Mesothelial cell of epicardium (in vitro differentiated cells): ENCODE results near the gene CCR8. TPM values are rescaled to one million over a fixed set of nuclear protein-coding genes. Genes with fewer than 3 reads are reported as not detected.
"Not testable (repeated sequence)": the region's sequence is repeated elsewhere in the genome, so short reads cannot be mapped to it uniquely, and the experiment has no call there.

Experiments used
- DNase-seq, 2 experiments: peaks; one replicate each; pipeline ENCODE4 v3.0.0; 2021; ENCODE audit warnings: low spot score in 2 of 2; ENCODE audit not compliant: unreplicated experiment in 2 of 2
- H3K27ac Mint-ChIP-seq: 2 replicates; pipeline ENCODE4 v1.8.0; 2021; ENCODE audit warnings: mixed read lengths
- H3K27me3 Mint-ChIP-seq: 2 replicates; pipeline ENCODE4 v1.8.0; 2021; ENCODE audit warnings: low read depth, mixed read lengths
- H3K36me3 Mint-ChIP-seq: 2 replicates; pipeline ENCODE4 v1.8.0; 2021; ENCODE audit warnings: mixed read lengths
- H3K4me1 Mint-ChIP-seq: 2 replicates; pipeline ENCODE4 v1.8.0; 2021; ENCODE audit warnings: mixed read lengths
- H3K4me3 Mint-ChIP-seq: 2 replicates; pipeline ENCODE4 v1.8.0; 2021; ENCODE audit warnings: mild to moderate bottlenecking, moderate library complexity, mixed read lengths
- H3K9me3 Mint-ChIP-seq: 2 replicates; pipeline ENCODE4 v1.8.0; 2021; ENCODE audit warnings: mixed read lengths
- total RNA-seq: library from RNA; stranded (reverse); gene quantifications from 3 replicates; pipeline ENCODE4 v1.2.1, GENCODE V29; 2021
- TF ChIP-seq, protein P1 (sequence below): fragments of 200-600 bp; sonication (generic); IDR thresholded peaks from one replicate; pipeline ENCODE4 v1.5.0; 2021; ENCODE audit warnings: antibody characterized with exemption; ENCODE audit not compliant: unreplicated experiment

Gene CCR8
- total RNA-seq, 1 donor from 2014 or later: not detected

DNA sequence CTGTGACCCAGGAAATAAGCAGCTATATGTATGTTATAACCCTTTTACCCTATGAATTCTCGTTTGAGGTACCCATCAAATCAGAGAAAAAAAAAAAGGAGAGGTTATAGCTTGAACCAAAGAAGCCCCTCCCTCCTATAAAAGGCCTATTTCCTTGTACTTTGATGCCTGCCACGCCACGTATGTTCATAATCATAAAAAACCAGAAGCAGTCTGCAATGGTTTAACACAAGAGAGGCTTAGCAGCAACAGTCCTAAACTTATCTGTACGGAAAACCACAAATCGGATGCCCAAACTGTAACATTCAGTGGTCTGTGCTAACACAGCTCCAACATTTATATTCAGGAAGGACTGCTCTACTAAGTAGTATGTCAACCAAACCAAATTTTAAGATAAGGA is 21.2 kb downstream of the CCR8 start:
- Mint-ChIP-seq H3K27ac (no peak overlapping the region), H3K27me3 (peaks cover 11% of the 10 kb centered on the region), H3K4me1 (peaks cover 21% of the 10 kb centered on the region), H3K4me3 (no peak overlapping the region), H3K9me3 (peaks cover 5% of the 10 kb centered on the region), H3K36me3 (no peaks in the 10 kb centered on the region)
- TF ChIP-seq, protein P1, sequence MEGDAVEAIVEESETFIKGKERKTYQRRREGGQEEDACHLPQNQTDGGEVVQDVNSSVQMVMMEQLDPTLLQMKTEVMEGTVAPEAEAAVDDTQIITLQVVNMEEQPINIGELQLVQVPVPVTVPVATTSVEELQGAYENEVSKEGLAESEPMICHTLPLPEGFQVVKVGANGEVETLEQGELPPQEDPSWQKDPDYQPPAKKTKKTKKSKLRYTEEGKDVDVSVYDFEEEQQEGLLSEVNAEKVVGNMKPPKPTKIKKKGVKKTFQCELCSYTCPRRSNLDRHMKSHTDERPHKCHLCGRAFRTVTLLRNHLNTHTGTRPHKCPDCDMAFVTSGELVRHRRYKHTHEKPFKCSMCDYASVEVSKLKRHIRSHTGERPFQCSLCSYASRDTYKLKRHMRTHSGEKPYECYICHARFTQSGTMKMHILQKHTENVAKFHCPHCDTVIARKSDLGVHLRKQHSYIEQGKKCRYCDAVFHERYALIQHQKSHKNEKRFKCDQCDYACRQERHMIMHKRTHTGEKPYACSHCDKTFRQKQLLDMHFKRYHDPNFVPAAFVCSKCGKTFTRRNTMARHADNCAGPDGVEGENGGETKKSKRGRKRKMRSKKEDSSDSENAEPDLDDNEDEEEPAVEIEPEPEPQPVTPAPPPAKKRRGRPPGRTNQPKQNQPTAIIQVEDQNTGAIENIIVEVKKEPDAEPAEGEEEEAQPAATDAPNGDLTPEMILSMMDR: no peak
- no peak for DNase-seq

DNA sequence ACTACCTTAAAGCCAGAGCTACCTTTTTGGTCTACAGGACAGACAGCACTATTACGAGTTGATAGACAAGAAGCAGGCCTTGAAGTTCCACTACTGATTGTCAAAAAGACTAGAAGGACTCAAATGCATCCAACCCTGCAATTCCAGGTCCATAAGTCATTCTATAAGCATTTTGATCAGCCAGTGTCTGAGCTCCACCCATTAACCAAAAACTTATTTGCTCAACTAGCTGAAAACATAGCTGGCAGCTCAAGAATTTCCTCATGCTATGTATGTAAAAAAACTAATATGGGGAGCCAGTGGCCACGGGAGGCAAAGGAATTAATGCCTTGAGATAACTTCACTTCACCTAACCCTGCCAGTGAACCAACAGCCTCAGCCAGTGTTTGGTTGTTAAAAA is 21.6 kb downstream of the CCR8 start:
- H3K27ac Mint-ChIP-seq, H3K9me3 Mint-ChIP-seq, DNase-seq, H3K36me3 Mint-ChIP-seq, H3K4me3 Mint-ChIP-seq: not testable (repeated sequence)
- Mint-ChIP-seq H3K4me1 (peaks cover 21% of the 10 kb centered on the region), H3K27me3 (peaks cover 14% of the 10 kb centered on the region)

DNA sequence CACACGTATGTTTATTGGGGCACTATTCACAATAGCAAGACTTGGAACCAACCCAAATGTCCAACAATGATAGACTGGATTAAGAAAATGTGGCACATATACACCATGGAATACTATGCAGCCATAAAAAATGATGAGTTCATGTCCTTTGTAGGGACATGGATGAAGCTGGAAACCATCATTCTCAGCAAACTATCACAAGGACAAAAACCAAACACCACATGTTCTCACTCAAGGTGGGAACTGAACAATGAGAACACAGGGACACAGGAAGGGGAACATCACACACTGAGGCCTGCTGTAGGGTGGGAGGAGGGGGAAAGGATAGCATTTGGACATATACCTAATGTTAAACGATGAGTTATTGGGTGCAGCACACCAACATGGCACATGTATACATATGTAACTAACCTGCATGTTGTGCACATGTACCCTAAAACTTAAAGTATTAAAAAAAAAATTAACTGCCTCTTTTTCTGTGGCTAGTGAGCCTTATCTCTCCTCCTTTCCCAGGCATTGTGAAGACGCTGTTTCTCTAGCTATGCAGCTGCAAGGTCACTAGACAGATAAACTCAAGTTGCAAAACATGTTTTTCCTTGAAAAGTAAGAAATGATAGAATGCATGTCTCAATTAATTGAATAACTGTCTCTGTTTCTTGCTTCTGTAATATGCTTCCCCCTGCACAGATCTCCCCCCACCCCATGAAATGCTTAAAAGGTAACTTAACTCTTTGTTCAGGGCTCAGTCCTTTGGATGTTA is 23.8 kb downstream of the CCR8 start:
- peaks cover 26% of the 10 kb centered on the region for H3K27me3 Mint-ChIP-seq
- not testable (repeated sequence) for DNase-seq, H3K9me3 Mint-ChIP-seq, H3K27ac Mint-ChIP-seq, H3K4me1 Mint-ChIP-seq, H3K4me3 Mint-ChIP-seq, H3K36me3 Mint-ChIP-seq

DNA sequence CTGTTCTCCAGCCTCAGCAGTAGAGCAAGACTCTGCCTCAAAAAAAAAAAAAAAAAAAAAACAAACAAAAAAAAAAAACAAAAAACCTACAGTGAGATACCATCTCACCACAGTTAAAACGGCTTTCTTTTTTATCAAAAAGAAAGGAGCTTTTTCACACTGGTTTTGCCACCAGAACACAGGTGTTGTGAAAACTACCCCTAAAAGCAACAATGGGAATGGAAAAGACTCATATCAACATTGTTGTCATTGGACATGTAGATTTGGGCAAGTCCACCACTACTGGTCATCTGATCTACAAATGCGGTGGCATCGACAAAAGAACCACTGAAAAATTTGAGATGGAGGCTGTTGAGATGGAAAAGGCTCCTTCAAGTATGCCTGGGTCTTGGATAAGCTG is 28.8 kb downstream of the CCR8 start:
- H3K9me3 Mint-ChIP-seq: peaks cover 3% of the 10 kb centered on the region
- peaks cover 4% of the 10 kb centered on the region for H3K4me1 Mint-ChIP-seq
- TF ChIP-seq, protein P1: no peak
- H3K4me3 Mint-ChIP-seq: no peak overlapping the region
- H3K27ac Mint-ChIP-seq: no peak overlapping the region
- H3K27me3 Mint-ChIP-seq: peaks cover 35% of the 10 kb centered on the region
- H3K36me3 Mint-ChIP-seq: no peaks in the 10 kb centered on the region
- DNase-seq: no peak

DNA sequence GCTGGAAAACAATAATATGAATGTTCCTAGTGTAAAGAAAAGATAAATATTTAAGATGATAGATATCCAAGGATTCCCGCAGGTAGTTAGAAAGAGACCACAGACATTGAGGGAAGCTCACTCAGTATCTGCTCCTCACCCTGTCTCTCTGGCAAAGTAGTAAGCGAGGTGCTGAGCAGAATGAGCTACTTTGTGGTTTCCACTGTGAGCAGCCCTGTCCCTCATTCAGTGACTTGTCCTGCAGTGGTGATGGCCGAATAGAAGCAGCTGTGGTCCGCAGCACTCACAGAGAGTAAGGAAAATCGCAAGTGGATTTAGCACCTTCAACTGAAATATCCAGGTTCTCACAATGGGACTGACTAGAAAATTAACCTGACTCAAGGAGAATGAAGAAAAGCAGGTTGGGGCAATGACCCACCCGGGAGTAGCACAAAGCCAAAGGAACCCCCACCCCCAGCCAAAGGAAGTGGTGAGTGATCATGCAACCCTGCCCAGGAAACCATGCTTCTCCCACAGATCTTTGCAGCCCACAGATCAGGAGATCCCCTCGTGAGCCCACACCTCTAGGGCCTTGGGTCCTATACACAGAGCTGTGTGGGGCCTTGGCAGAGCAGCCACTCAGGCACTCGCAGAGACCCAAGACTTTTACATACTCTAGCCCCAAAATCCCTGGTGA is 31.9 kb downstream of the CCR8 start:
- H3K4me3 Mint-ChIP-seq: no peak overlapping the region
- TF ChIP-seq, protein P1: no peak
- no peak for DNase-seq
- no peak overlapping the region for H3K27ac Mint-ChIP-seq
- no peaks in the 10 kb centered on the region for H3K4me1 Mint-ChIP-seq
- peaks cover 36% of the 10 kb centered on the region for H3K27me3 Mint-ChIP-seq
- H3K36me3 Mint-ChIP-seq: no peaks in the 10 kb centered on the region
- H3K9me3 Mint-ChIP-seq: peaks cover 12% of the 10 kb centered on the region

DNA sequence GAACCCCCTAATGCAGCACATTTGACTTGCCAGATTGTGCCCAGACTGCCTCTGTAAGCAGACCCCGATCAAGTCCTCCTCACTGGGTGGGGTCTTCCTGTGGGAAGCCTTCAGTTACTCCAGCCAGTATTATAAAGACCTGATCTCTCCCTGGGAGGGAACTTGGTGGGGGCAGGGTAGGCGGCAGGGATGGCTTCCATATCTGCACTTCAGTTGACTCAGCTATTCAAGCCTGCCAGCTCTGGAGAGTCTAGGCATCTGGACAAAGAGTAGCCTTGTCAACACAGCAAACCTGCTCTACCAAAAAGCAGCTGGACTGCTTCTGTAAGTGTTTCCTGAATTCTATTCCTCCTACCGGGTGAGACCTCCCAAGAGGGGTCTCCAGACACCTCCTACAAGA is 32.7 kb downstream of the CCR8 start:
- H3K4me3 Mint-ChIP-seq: no peak overlapping the region
- peaks cover 32% of the 10 kb centered on the region for H3K27me3 Mint-ChIP-seq
- H3K27ac Mint-ChIP-seq: no peak overlapping the region
- TF ChIP-seq, protein P1: no peak
- no peak for DNase-seq
- peaks cover 12% of the 10 kb centered on the region for H3K9me3 Mint-ChIP-seq
- H3K4me1 Mint-ChIP-seq: no peaks in the 10 kb centered on the region
- H3K36me3 Mint-ChIP-seq: no peaks in the 10 kb centered on the region
